ENCODE results near the gene TNNT2. TPM values are rescaled to one million over a fixed set of nuclear protein-coding genes. Genes with fewer than 3 reads are reported as not detected.

Gene TNNT2
- total and polyA plus RNA-seq, 2 donors (not counting 1 experiment from before 2014, with no cell fraction given) = not detected

- no peak overlapping the region for H2AFZ ChIP-seq (ENCODE audit: insufficient read depth, low read depth, low read length, poor library complexity, severe bottlenecking)
- ChIA-PET CTCF (no interaction called here), POLR2A (no interaction called here)
- intact Hi-C loops (cut with micrococcal nuclease) = no loop called here
- Mint-ChIP-seq H3K27me3 (peaks cover 23% of the 10 kb centered on the region), H3K4me3 (no peak overlapping the region), H3K27ac (no peak overlapping the region), H3K4me1 (no peaks in the 10 kb centered on the region), H3K9me3 (ENCODE audit: insufficient read depth) (no peaks in the 10 kb centered on the region)
- no peaks in the 10 kb centered on the region for H3K79me2 ChIP-seq (ENCODE audit: control insufficient read depth, insufficient read depth, low read length)
- no peak overlapping the region for H3K27ac ChIP-seq (ENCODE audit: low read length in 2 of 2)
- no peak for ATAC-seq (ENCODE audit: low read depth)
- 90% methylated on average over 5 of the region's 12 CpGs for WGBS (ENCODE audit: insufficient coverage)
- H4K20me1 ChIP-seq (ENCODE audit: control insufficient read depth, insufficient read depth, low read length, poor library complexity, severe bottlenecking) = no peaks in the 10 kb centered on the region
- DNase-seq = no peak
- no peaks in the 10 kb centered on the region for H3K27me3 ChIP-seq (replicated peaks in 1 of 4; ENCODE audit: control extremely low read depth in 1 of 4, control insufficient read depth in 3 of 4, insufficient read depth in 4 of 4, low read length in 3 of 4)
- no peak overlapping the region for H3K9ac ChIP-seq (ENCODE audit: low read length)
- TF ChIP-seq CTCF (IDR thresholded peaks at IDR 0.05) = no peak
- TF ChIP-seq EZH2 (IDR thresholded peaks at IDR 0.05; ENCODE audit: borderline replicate concordance, insufficient read depth, low read depth, low read length, poor library complexity, severe bottlenecking) = no peak
- H3K36me3 ChIP-seq (replicated peaks in 1 of 2; ENCODE audit: control extremely low read depth in 1 of 2, control insufficient read depth in 1 of 2, extremely low read depth in 1 of 2, insufficient read depth in 2 of 2, low read length in 1 of 2) = no peaks in the 10 kb centered on the region
- no peaks in the 10 kb centered on the region for H3K4me1 ChIP-seq (ENCODE audit: control insufficient read depth in 2 of 2, insufficient read depth in 2 of 2, low read length in 2 of 2)
- peaks cover 0 to 2% (median 0%) of the 10 kb centered on the region in 3 donors for H3K9me3 ChIP-seq (ENCODE audit: control extremely low read depth in 1 of 3, control insufficient read depth in 2 of 3, insufficient read depth in 1 of 3, low read length in 2 of 3)
- H3K4me3 ChIP-seq (ENCODE audit: control extremely low read depth in 1 of 5, extremely low read depth in 1 of 5, insufficient read depth in 1 of 5, low read depth in 2 of 5, low read length in 4 of 5) = no peak overlapping the region
- H3K4me2 ChIP-seq (replicated peaks; ENCODE audit: low read depth, low read length, poor library complexity, severe bottlenecking) = no peak overlapping the region
Measured at GRCh38 chr1:201419746-201420607, 42.5 kb upstream of the TNNT2 start.

- Mint-ChIP-seq H3K27me3 (peaks cover 28% of the 10 kb centered on the region), H3K9me3 (ENCODE audit: insufficient read depth) (no peaks in the 10 kb centered on the region), H3K4me1 (no peaks in the 10 kb centered on the region), H3K4me3 (no peak overlapping the region), H3K27ac (no peak overlapping the region)
- no peak for TF ChIP-seq EZH2 (IDR thresholded peaks at IDR 0.05; ENCODE audit: borderline replicate concordance, insufficient read depth, low read depth, low read length, poor library complexity, severe bottlenecking)
- TF ChIP-seq CTCF (IDR thresholded peaks at IDR 0.05) = no peak
- Histone ChIP-seq H3K27me3 (replicated peaks in 1 of 4; ENCODE audit: control extremely low read depth in 1 of 4, control insufficient read depth in 3 of 4, insufficient read depth in 4 of 4, low read length in 3 of 4) (no peaks in the 10 kb centered on the region), H2AFZ (ENCODE audit: insufficient read depth, low read depth, low read length, poor library complexity, severe bottlenecking) (no peak overlapping the region), H3K4me2 (replicated peaks; ENCODE audit: low read depth, low read length, poor library complexity, severe bottlenecking) (no peak overlapping the region), H3K79me2 (ENCODE audit: control insufficient read depth, insufficient read depth, low read length) (no peaks in the 10 kb centered on the region), H3K9me3 (ENCODE audit: control extremely low read depth in 1 of 3, control insufficient read depth in 2 of 3, insufficient read depth in 1 of 3, low read length in 2 of 3) (peaks cover 0 to 5% (median 0%) of the 10 kb centered on the region in 3 donors), H3K4me3 (ENCODE audit: control extremely low read depth in 1 of 5, extremely low read depth in 1 of 5, insufficient read depth in 1 of 5, low read depth in 2 of 5, low read length in 4 of 5) (no peak overlapping the region), H3K27ac (ENCODE audit: low read length in 2 of 2) (no peak overlapping the region), H4K20me1 (ENCODE audit: control insufficient read depth, insufficient read depth, low read length, poor library complexity, severe bottlenecking) (no peaks in the 10 kb centered on the region), H3K4me1 (ENCODE audit: control insufficient read depth in 2 of 2, insufficient read depth in 2 of 2, low read length in 2 of 2) (no peaks in the 10 kb centered on the region), H3K36me3 (replicated peaks in 1 of 2; ENCODE audit: control extremely low read depth in 1 of 2, control insufficient read depth in 1 of 2, extremely low read depth in 1 of 2, insufficient read depth in 2 of 2, low read length in 1 of 2) (no peaks in the 10 kb centered on the region), H3K9ac (ENCODE audit: low read length) (no peak overlapping the region)
- ChIA-PET POLR2A (no interaction called here), CTCF (no interaction called here)
- DNase-seq = no peak
- ATAC-seq (ENCODE audit: low read depth) = no peak
- WGBS (ENCODE audit: insufficient coverage) = 90% methylated on average over 3 of the region's 4 CpGs
- intact Hi-C loops (cut with micrococcal nuclease) = no loop called here
Measured at GRCh38 chr1:201419256-201419655, 41.8 kb upstream of the TNNT2 start.

Data from B cell (primary cell).